AG09319 (cell line): ENCODE results near the gene RAET1G.
"Not testable (repeated sequence)": the region's sequence is repeated elsewhere in the genome, so short reads cannot be mapped to it uniquely, and the experiment has no call there.

Source experiments
- DNase-seq: peaks from one replicate; pipeline ENCODE4 v3.0.0-alpha.2; 2010; ENCODE audit warnings: low read depth; ENCODE audit errors: extremely low read depth
- TF ChIP-seq, protein P1 (sequence below): IDR thresholded peaks from 2 replicates; pipeline ENCODE4 v1.5.1; 2011; ENCODE audit warnings: low read depth, mild to moderate bottlenecking, inconsistent platforms, low read length, moderate library complexity

RAET1G gene

DNA sequence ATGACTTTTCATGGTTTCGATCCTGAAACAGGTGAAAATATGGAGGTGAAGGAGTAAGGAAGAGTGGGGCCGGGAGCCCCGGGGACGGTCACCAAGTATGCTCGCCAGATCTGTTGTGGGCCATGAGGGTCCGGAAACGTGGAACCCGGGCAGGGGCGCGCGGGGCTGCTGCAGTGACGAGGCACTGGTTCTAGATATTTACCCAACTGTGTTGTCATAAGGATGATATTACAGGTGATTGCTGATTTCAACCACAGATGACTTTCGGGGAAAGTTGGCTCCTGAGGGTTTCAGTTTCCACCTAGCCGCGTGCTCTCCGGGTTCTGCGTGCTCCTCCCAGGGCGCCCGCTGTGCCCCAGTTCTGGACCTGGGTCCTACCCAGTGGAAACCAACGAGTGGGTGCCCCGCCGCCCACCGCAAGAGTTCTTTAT lies 12.2 kb downstream of the RAET1G start:
- TF ChIP-seq, protein P1, sequence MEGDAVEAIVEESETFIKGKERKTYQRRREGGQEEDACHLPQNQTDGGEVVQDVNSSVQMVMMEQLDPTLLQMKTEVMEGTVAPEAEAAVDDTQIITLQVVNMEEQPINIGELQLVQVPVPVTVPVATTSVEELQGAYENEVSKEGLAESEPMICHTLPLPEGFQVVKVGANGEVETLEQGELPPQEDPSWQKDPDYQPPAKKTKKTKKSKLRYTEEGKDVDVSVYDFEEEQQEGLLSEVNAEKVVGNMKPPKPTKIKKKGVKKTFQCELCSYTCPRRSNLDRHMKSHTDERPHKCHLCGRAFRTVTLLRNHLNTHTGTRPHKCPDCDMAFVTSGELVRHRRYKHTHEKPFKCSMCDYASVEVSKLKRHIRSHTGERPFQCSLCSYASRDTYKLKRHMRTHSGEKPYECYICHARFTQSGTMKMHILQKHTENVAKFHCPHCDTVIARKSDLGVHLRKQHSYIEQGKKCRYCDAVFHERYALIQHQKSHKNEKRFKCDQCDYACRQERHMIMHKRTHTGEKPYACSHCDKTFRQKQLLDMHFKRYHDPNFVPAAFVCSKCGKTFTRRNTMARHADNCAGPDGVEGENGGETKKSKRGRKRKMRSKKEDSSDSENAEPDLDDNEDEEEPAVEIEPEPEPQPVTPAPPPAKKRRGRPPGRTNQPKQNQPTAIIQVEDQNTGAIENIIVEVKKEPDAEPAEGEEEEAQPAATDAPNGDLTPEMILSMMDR: no peak
- no peak for DNase-seq

DNA sequence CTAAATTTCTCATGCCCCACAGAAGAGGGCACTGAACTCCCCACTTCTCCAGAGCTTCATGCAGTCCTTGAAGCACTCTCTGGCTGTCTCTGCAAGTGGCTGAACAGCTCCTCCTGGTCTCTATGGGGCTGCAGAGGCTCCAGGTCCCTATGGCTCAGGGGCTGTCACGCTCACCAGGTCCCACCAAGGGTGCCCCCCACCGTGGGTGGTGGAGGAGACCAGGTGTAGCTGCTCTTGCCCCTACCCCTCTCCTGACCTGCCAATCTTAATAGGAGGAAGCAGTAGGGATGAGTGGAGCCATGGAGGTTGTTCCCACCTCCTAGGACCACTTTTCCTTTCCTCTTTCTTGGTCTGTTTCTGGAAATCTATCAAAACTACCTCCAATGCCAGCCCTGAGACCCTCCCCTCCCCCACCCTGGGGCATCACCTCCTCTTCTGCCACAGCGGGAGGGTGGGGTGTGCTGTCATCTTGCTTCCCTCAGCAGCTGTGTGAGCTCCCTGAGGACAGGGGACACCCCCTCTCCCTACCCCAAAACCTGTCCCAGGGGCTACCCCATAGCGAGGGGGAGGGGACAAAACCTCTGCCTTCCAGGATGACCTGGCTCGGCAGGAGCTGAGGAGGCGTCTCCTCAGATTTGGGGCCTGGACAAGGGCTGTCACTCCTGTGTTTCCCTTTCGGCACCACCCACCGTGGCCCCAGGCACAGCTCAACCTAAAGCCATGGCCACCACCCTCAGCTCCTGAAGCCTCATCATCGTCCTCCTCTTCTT lies 13.0 kb downstream of the RAET1G start:
- DNase-seq: no peak
- TF ChIP-seq, protein P1: no peak

DNA sequence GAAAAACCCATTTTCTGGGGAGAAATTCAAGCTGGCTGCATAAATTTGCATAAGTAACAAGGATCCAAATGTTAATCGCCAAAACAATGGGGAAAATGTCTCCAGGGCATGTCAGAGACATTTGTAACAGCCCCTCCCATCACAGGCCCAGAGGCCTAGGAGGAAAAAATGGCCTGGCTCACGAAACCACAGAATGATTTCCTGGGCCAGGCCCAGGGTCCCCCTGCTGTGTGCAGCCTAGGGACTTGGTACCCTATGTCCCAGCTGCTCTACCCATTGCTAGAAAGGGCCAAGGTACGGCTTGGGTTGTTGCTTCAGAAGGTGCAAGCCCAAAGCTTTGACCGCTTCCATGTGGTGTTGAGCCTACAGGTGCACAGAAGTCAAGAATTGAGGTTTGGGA lies 14.4 kb downstream of the RAET1G start:
- not testable (repeated sequence) for DNase-seq

DNA sequence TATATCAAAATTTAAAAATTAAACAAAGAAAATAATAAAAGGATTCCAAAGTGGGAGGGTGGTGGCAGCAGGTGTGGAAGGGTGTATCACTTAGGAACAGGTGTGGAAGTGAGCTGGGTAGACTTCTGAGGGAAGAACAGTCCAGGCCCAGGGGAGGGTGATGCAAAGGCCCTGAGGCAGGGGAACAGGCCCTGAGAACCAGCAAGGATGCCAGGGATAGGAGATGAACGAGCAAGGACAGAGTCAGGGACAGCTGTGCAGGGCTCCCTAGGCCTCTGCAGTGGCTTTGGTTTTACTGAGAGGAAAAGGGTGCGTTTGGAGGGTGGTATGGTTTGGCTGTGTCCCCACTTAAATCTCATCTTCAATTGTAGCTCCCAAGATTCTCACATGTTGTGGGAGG lies 15.6 kb downstream of the RAET1G start:
- TF ChIP-seq, protein P1: no peak
- DNase-seq: no peak

DNA sequence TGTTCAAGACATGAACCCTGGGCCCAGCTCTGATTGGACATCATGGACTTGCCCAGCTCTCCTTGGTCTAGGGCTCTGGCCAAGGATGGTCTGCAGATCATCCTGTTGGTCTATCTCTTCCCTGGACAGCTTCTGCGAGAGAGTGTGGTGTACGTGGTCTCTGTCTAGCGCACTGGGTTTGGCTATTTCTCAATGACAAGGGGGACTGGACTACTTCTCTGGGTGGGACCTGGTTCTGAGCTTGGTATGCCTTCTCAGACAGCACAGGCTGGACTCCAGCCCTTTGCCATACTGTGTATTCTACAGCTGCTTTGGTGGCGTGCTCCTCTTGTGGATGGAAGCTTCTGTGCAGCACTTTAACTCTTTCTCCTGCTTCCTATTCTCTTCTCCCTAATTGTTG lies 16.5 kb downstream of the RAET1G start:
- no peak for DNase-seq
- TF ChIP-seq, protein P1: no peak

DNA sequence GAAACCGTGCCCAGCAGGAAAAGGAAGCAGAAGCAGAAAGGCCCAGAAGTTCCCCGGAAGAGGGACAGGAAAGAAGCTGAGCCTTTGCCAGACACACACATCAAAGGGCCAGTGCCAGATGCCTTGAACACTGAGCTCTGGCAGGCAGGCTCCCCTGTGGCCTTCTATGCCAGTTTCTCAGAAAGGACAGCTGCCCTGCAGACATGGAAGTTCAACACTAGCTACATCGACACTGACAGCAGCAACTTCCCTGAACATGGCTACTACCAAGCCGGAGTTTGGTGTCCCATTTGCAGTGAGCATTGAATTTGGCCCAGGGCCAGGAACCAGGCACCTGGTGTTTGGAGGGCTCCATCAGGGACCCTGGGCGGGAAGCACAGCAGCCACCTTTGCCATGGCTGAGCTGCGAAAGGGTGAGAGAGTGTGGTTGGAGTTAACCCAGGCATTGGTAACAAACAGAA lies 17.0 kb downstream of the RAET1G start:
- DNase-seq: no peak
- TF ChIP-seq, protein P1: no peak

DNA sequence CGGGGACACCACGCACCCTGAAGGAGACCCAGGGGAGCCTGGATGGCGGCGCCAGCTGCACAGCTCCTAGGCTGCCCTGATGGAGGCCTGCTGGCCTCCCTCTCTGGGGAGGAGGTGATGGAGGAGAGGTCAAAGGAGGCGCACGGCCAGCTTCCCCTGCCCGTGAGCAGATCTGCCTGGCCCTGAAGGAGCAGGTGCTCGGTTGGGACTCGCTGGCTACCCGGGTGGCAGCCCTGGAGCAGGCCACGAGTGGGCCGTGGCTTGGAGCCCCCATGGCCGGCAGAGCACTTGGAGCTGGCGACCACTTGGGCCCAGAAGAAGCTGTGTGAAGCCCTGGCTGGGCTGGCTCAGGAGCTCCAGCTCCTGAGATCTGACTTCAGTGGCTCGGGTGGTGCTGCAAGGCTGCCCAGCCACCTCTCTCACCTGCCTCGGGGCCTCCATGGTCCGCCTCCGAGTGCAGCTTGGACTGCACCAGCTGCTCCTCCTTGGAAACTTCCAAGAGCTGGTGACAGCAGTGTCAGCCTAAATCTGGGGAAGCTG lies 17.5 kb downstream of the RAET1G start:
- DNase-seq: no peak
- TF ChIP-seq, protein P1: no peak
